NT2/D1 (cell line): ENCODE data around the gene GLO1.

Experiments
- SUZ12 ChIP-seq: IDR thresholded peaks from 2 replicates; pipeline ENCODE4 v1.6.1; 2011; ENCODE audit not compliant: insufficient read length, insufficient read depth; ENCODE audit errors: extremely low read depth
- YY1 ChIP-seq: IDR thresholded peaks from 2 replicates; pipeline ENCODE4 v1.6.1; 2011; ENCODE audit not compliant: insufficient read length, insufficient read depth
- ZNF274 ChIP-seq: IDR thresholded peaks from 2 replicates; pipeline ENCODE4 v1.6.1; 2011; ENCODE audit warnings: mild to moderate bottlenecking, low read depth, low read length

GRCh38 chr6:38678178-38678760 is 24.7 kb downstream of the GLO1 start:
- no peak for TF ChIP-seq YY1
- TF ChIP-seq ZNF274 = no peak
- no peak for TF ChIP-seq SUZ12
